ENCODE data around the gene SMC2. TPM values are rescaled to one million over a fixed set of nuclear protein-coding genes. Genes with fewer than 3 reads are reported as not detected.

Gene SMC2
- total and polyA plus RNA-seq, 2 of the 13 experiments (the other 11 are each of a cell fraction or from before 2014, with no cell fraction given), result 5.6 to 36.7 TPM

DNA sequence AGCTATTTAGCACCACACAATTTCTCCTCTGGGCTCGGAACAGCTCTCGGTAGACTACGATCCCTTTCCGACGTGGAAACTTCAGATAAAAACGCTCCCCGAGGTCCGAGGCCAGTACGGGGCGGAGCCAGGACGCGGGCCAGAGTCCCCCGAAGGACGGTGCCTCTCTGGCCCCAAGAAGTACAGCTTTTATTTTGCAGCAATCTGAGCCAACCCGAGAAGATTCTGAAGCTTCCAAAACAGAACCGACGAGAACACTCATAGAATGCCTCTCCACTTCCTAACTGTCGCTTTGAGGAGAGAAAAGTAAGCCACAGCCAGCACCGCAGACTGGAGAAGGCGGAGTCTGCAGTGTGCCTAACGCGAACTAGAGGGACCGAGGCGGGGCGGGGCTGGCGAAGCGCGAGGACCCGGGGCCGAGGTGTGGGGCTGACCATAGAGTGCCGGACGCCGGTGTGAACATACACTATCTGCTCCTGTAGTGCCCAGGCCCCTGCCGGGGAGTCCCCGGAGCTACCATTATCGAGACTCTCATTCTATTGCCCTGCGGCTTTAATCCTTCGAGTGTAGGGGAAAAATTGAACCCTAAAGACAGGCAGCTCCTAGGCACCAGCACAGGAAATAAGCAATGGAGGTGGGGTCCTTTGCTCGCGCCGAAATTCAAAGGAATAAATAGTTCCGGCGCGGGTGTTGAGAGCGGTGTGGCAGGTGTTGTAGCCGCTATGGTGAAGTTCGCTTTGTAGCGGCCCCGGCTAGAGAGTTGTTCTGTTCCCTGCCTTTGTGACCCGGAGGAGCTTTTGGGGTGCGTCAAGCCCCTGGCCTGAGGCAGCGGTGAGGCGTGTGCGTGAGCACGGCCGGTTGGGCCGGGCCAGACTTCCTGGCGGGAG is at the start of gene SMC2 (continued):
- TF ChIP-seq, protein P1, sequence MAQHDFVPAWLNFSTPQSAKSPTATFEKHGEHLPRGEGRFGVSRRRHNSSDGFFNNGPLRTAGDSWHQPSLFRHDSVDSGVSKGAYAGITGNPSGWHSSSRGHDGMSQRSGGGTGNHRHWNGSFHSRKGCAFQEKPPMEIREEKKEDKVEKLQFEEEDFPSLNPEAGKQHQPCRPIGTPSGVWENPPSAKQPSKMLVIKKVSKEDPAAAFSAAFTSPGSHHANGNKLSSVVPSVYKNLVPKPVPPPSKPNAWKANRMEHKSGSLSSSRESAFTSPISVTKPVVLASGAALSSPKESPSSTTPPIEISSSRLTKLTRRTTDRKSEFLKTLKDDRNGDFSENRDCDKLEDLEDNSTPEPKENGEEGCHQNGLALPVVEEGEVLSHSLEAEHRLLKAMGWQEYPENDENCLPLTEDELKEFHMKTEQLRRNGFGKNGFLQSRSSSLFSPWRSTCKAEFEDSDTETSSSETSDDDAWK (CRISPR knock-in tag; IDR thresholded peaks at IDR 0.05), result no peak
- no peak for TF ChIP-seq TAF15 (IDR thresholded peaks at IDR 0.05; ENCODE audit: low read depth, low read length, poor library complexity, severe bottlenecking)
- no peak for TF ChIP-seq FIP1L1 (IDR thresholded peaks at IDR 0.05; ENCODE audit: borderline replicate concordance, insufficient read depth, low read depth, low read length)
- TF ChIP-seq NBN (conservative IDR thresholded peaks at IDR 0.05), result no peak
- TF ChIP-seq, protein P2, sequence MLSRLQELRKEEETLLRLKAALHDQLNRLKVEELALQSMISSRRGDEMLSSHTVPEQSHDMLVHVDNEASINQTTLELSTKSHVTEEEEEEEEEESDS (CRISPR knock-in tag; IDR thresholded peaks at IDR 0.05; ENCODE audit: borderline replicate concordance), result no peak
- TF ChIP-seq MTA1 (CRISPR knock-in tag; IDR thresholded peaks at IDR 0.05; ENCODE audit: borderline replicate concordance), result no peak
- TF ChIP-seq, protein P3, sequence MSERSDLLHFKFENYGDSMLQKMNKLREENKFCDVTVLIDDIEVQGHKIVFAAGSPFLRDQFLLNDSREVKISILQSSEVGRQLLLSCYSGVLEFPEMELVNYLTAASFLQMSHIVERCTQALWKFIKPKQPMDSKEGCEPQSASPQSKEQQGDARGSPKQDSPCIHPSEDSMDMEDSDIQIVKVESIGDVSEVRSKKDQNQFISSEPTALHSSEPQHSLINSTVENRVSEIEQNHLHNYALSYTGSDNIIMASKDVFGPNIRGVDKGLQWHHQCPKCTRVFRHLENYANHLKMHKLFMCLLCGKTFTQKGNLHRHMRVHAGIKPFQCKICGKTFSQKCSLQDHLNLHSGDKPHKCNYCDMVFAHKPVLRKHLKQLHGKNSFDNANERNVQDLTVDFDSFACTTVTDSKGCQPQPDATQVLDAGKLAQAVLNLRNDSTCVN (CRISPR knock-in tag; IDR thresholded peaks at IDR 0.05; ENCODE audit: borderline replicate concordance), result 0 out of 2 replicates have a peak, but pooled peaks have one; percentile 13
- peak; percentile 36 for TF ChIP-seq RAD21 (CRISPR knock-in tag; IDR thresholded peaks at IDR 0.05)
- no peak for TF ChIP-seq ATF1 (CRISPR knock-in tag; IDR thresholded peaks at IDR 0.05)
- TF ChIP-seq ZNF34 (CRISPR knock-in tag; IDR thresholded peaks at IDR 0.05; ENCODE audit: borderline replicate concordance), result 0 out of 2 replicates have a peak, but pooled peaks have one; percentile 67
- TF ChIP-seq ZNF75D (CRISPR knock-in tag; IDR thresholded peaks at IDR 0.05; ENCODE audit: borderline replicate concordance), result 0 out of 2 replicates have a peak, but pooled peaks have one; percentile 27
- TF ChIP-seq ZNF317 (CRISPR knock-in tag; IDR thresholded peaks at IDR 0.05), result peak; percentile 68; the same call in 1 of the 2 replicates
- TF ChIP-seq GABPB1 (CRISPR knock-in tag; IDR thresholded peaks at IDR 0.05), result peak; percentile 84
- no peak for TF ChIP-seq NPAS2 (CRISPR knock-in tag; IDR thresholded peaks at IDR 0.05; ENCODE audit: borderline replicate concordance)
- TF ChIP-seq, protein P4, sequence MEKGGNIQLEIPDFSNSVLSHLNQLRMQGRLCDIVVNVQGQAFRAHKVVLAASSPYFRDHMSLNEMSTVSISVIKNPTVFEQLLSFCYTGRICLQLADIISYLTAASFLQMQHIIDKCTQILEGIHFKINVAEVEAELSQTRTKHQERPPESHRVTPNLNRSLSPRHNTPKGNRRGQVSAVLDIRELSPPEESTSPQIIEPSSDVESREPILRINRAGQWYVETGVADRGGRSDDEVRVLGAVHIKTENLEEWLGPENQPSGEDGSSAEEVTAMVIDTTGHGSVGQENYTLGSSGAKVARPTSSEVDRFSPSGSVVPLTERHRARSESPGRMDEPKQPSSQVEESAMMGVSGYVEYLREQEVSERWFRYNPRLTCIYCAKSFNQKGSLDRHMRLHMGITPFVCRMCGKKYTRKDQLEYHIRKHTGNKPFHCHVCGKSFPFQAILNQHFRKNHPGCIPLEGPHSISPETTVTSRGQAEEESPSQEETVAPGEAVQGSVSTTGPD (CRISPR knock-in tag; IDR thresholded peaks at IDR 0.05), result no peak
- TF ChIP-seq POLR2A (IDR thresholded peaks at IDR 0.05; ENCODE audit: insufficient read depth in 1 of 2, low read depth in 2 of 2, low read length in 2 of 2), result peak; percentile 90 to 93
- TF ChIP-seq ZNF563 (CRISPR knock-in tag; IDR thresholded peaks at IDR 0.05), result 0 out of 2 replicates have a peak, but pooled peaks have one; percentile 23
- peak; percentile 62 for TF ChIP-seq HNRNPLL (IDR thresholded peaks at IDR 0.05; ENCODE audit: low read depth, low read length, poor library complexity, severe bottlenecking)
- TF ChIP-seq KLF16 (CRISPR knock-in tag; IDR thresholded peaks at IDR 0.05), result peak in 1 of 2 experiments; percentile 70; a peak in 1 of 4 replicates
- TF ChIP-seq, protein P5, sequence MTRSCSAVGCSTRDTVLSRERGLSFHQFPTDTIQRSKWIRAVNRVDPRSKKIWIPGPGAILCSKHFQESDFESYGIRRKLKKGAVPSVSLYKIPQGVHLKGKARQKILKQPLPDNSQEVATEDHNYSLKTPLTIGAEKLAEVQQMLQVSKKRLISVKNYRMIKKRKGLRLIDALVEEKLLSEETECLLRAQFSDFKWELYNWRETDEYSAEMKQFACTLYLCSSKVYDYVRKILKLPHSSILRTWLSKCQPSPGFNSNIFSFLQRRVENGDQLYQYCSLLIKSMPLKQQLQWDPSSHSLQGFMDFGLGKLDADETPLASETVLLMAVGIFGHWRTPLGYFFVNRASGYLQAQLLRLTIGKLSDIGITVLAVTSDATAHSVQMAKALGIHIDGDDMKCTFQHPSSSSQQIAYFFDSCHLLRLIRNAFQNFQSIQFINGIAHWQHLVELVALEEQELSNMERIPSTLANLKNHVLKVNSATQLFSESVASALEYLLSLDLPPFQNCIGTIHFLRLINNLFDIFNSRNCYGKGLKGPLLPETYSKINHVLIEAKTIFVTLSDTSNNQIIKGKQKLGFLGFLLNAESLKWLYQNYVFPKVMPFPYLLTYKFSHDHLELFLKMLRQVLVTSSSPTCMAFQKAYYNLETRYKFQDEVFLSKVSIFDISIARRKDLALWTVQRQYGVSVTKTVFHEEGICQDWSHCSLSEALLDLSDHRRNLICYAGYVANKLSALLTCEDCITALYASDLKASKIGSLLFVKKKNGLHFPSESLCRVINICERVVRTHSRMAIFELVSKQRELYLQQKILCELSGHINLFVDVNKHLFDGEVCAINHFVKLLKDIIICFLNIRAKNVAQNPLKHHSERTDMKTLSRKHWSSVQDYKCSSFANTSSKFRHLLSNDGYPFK (CRISPR knock-in tag; IDR thresholded peaks at IDR 0.05; ENCODE audit: borderline replicate concordance), result no peak
- TF ChIP-seq KLF13 (CRISPR knock-in tag; IDR thresholded peaks at IDR 0.05), result no peak

Data from HepG2 (cell line).